ENCODE measurements around the gene LZTR1.
A peak's percentile ranks its signal among the peaks of the same experiment; 100 is the strongest.
"Not testable (repeated sequence)": the region's sequence is repeated elsewhere in the genome, so short reads cannot be mapped to it uniquely, and the experiment has no call there.

Gene LZTR1

DNA sequence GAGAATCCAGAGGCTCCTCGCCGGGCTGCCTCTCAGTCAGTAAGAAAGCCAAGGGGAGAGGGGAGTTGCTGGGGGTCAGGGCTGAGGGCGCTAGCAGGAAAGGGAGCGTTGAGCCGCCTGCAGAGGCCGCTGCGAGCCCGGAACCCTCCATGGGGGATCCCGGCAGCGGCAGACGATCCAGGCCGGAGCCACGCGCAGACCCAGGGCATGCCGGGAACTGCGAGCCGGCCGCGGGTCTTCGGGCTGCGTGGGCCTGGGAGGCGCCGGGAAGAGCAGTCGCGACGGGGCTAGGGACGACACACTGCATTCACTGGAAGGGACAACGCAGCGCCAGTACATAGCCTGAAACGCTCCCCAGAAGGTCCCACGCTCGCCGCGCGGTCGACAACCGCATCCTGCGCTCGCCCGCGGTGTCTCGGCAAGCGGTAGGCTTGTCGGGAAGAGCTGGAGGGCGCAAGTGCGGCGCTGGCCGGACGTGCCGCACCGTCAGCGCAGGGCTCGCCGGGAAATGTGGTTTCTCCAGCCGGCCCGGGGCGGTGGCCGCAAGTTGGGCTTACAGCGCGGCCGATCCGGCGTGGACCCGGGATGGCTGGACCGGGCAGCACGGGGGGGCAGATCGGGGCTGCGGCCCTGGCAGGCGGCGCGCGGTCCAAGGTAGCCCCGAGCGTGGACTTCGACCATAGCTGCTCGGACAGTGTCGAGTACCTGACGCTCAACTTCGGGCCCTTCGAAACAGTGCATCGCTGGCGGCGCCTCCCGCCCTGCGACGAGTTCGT is at the start of gene LZTR1:
TSS of gene LZTR1 (plus strand) at position 511 of the 776 bp plus-strand sequence. CDS start at position 586, 75 bp downstream.
- Histone ChIP-seq H3K9ac (ENCODE audit: low read length) (peak within 1 kb of the TSS; percentile 97), H3K4me1 (ENCODE audit: control insufficient read depth, insufficient read depth, low read length) (peaks cover 16% of the 10 kb centered on the region), H3K27ac (ENCODE audit: low read depth, low read length) (peak within 1 kb of the TSS; percentile 83; the same call in 1 of the 2 replicates), H3K27me3 (ENCODE audit: control insufficient read depth, insufficient read depth, low read length) (peaks cover 33% of the 10 kb centered on the region), H3K9me3 (ENCODE audit: control insufficient read depth, insufficient read depth, low read depth, low read length) (peaks cover 12% of the 10 kb centered on the region), H3K4me3 (ENCODE audit: low read depth, low read length) (peak within 1 kb of the TSS; percentile 89), H3K36me3 (ENCODE audit: control insufficient read depth, insufficient read depth, low read length) (peaks cover 15% of the 10 kb centered on the region; the same call in 1 of the 2 replicates)

DNA sequence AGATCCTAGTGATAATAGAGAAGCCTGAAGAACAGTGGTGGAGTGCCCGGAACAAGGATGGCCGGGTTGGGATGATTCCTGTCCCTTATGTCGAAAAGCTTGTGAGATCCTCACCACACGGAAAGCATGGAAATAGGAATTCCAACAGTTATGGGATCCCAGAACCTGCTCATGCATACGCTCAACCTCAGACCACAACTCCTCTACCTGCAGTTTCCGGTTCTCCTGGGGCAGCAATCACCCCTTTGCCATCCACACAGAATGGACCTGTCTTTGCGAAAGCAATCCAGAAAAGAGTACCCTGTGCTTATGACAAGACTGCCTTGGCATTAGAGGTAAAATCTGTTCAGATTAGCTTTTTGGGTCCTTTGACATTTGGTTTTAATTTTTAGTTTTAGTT is 48.2 kb upstream of the LZTR1 start:
- Histone ChIP-seq H3K4me1 (ENCODE audit: control insufficient read depth, insufficient read depth, low read length) (0 out of 2 replicates have a peak, but pooled peaks cover 3% of the 10 kb centered on the region), H3K4me3 (ENCODE audit: low read depth, low read length) (no peak overlapping the region), H3K36me3 (ENCODE audit: control insufficient read depth, insufficient read depth, low read length) (peaks cover 50% of the 10 kb centered on the region), H3K9me3 (ENCODE audit: control insufficient read depth, insufficient read depth, low read depth, low read length) (no peaks in the 10 kb centered on the region), H3K27ac (ENCODE audit: low read depth, low read length) (no peak overlapping the region), H3K27me3 (ENCODE audit: control insufficient read depth, insufficient read depth, low read length) (no peaks in the 10 kb centered on the region), H3K9ac (ENCODE audit: low read length) (no peak overlapping the region)

DNA sequence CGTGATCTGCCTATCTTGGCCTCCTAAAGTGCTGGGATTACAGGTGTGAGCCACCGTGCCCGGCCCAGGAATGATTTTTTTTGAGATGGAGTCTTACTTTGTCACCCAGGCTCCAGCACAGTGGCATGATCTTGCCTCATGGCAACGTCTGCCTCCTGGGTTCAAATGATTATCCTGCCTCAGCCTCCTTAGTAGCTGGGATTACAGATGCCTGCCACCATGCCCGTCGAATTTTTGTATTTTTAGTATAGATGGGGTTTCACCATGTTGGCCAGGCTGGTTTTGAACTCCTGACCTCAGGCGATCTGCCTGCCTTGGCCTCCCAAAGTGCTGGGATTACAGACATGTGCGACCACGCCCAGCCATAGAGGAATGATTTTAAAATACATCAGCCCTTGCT is 47.0 kb upstream of the LZTR1 start:
- H3K9me3 ChIP-seq (ENCODE audit: control insufficient read depth, insufficient read depth, low read depth, low read length); H3K27ac ChIP-seq (ENCODE audit: low read depth, low read length); H3K9ac ChIP-seq (ENCODE audit: low read length); H3K4me3 ChIP-seq (ENCODE audit: low read depth, low read length); H3K27me3 ChIP-seq (ENCODE audit: control insufficient read depth, insufficient read depth, low read length); H3K4me1 ChIP-seq (ENCODE audit: control insufficient read depth, insufficient read depth, low read length): not testable (repeated sequence)
- H3K36me3 ChIP-seq (ENCODE audit: control insufficient read depth, insufficient read depth, low read length): peaks cover 48% of the 10 kb centered on the region

DNA sequence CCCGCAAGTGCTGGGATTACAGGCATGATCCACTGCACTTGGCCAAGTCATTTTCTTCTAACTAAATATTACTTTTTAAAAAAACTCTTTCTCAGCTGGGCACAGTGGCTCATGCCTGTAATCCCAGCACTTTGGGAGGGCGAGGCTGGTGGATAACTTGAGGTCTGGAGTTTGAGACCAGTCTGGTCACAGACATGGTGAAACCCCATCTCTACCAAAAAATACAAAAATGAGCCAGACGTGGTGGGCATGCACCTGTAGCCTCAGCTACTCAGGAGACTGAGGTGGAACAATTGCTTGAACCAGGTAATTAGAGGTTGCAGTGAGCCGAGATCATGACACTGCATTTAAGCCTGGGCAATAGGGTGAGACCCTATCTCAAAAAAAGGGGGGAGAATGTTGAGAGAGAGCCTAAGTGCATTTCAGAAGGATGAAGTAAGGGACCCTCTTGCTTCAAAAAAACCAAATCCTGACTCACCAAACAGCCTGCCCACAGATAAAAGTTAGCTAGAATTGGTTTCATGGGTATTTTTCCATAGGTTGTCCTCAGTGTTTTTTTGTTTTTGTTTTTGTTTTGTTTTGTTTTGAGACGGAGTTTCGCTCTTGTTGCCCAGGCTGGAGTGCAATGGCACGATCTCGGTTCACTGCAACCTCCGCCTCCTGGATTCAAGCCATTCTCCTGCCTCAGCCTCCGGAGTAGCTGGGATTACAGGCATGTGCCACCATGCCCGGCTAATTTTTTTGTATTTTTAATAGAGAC is 46.1 kb upstream of the LZTR1 start:
- not testable (repeated sequence) for H3K9ac ChIP-seq (ENCODE audit: low read length); H3K4me3 ChIP-seq (ENCODE audit: low read depth, low read length); H3K27ac ChIP-seq (ENCODE audit: low read depth, low read length); H3K4me1 ChIP-seq (ENCODE audit: control insufficient read depth, insufficient read depth, low read length); H3K27me3 ChIP-seq (ENCODE audit: control insufficient read depth, insufficient read depth, low read length); H3K9me3 ChIP-seq (ENCODE audit: control insufficient read depth, insufficient read depth, low read depth, low read length)
- peaks cover 54% of the 10 kb centered on the region for H3K36me3 ChIP-seq (ENCODE audit: control insufficient read depth, insufficient read depth, low read length)

DNA sequence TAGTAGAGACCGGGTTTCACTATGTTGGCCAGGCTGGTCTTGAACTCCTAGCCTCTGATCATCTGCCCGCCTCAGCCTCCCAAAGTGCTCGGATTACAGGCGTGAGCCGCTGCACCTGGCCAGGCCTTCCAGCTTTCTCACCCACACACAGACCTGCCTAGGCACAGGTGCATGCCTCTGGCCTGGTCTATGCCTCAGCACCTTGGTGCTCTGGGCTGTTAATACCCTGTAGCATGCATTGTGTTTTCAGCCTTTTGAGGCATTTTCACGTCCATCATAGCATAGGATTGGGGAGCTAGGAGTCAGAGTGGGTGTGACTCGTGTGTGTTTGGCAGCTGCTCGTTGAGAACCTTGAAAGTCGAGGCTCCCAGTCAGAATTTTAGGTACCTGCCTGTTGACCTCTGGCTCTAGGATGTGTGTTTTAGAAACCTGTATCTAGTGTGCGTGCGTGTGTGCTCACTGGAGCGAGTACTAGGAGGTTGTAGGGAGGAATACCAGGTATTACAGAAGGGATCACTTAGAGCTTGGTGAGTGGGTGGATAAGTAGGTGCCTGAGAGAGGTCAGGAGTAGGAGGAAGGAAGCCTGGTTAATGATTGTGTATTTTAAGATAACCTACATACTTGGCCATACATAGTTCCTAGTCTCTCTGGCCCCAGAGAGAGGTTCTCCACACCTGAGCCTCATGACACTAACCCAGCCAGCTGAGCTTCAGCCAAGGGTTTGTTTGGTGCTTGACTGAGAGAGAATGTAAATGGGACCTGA is 44.9 kb upstream of the LZTR1 start:
- H3K27ac ChIP-seq (ENCODE audit: low read depth, low read length): no peak overlapping the region
- H3K36me3 ChIP-seq (ENCODE audit: control insufficient read depth, insufficient read depth, low read length): peaks cover 58% of the 10 kb centered on the region
- H3K4me1 ChIP-seq (ENCODE audit: control insufficient read depth, insufficient read depth, low read length): 0 out of 2 replicates have a peak, but pooled peaks cover 3% of the 10 kb centered on the region
- H3K27me3 ChIP-seq (ENCODE audit: control insufficient read depth, insufficient read depth, low read length): no peaks in the 10 kb centered on the region
- H3K4me3 ChIP-seq (ENCODE audit: low read depth, low read length): no peak overlapping the region
- H3K9me3 ChIP-seq (ENCODE audit: control insufficient read depth, insufficient read depth, low read depth, low read length): no peaks in the 10 kb centered on the region
- H3K9ac ChIP-seq (ENCODE audit: low read length): no peak overlapping the region

DNA sequence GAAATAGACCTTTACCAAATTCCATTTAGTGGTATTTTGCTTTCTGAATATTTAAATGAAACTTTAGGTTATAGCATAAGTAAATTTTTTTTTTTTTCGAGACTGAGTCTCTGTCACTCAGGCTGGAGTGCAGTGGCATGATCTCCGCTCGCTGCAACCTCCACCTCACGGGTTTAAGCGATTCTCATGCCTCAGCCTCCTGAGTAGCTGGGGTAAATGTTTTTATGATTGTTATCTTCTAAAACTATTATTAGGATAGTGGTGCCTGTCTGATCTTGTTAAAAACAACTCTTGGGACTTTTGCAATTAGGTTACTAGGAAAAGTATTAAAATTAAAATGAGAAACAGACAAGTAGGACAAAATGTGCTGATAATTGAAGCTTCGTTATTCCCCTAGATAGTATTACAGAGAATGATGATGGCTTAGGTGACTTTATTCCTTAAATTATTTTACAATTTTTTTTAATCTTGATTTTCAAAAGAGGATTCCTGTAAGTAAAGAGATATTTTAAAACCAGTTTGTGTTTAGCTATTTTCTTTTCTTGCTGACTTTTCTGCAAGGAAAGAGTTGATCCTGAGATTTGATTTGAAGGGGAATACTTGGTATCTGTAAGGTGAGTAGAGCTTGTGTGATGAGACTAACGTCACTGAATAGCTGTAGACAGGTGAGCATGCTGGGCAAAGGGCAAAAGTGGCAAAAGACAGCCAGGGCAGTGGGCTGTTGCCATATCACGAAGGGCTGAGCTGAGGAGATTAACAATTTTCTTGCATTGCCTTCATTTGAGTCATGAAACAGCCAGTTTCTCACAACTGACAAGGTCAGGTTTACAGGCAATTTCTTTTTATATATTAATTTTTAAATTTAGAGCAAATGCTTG is 44.1 kb upstream of the LZTR1 start:
- Histone ChIP-seq H3K4me1 (ENCODE audit: control insufficient read depth, insufficient read depth, low read length) (0 out of 2 replicates have a peak, but pooled peaks cover 3% of the 10 kb centered on the region), H3K27me3 (ENCODE audit: control insufficient read depth, insufficient read depth, low read length) (no peaks in the 10 kb centered on the region), H3K36me3 (ENCODE audit: control insufficient read depth, insufficient read depth, low read length) (peaks cover 55% of the 10 kb centered on the region), H3K4me3 (ENCODE audit: low read depth, low read length) (no peak overlapping the region), H3K27ac (ENCODE audit: low read depth, low read length) (no peak overlapping the region), H3K9ac (ENCODE audit: low read length) (no peak overlapping the region), H3K9me3 (ENCODE audit: control insufficient read depth, insufficient read depth, low read depth, low read length) (no peaks in the 10 kb centered on the region)

DNA sequence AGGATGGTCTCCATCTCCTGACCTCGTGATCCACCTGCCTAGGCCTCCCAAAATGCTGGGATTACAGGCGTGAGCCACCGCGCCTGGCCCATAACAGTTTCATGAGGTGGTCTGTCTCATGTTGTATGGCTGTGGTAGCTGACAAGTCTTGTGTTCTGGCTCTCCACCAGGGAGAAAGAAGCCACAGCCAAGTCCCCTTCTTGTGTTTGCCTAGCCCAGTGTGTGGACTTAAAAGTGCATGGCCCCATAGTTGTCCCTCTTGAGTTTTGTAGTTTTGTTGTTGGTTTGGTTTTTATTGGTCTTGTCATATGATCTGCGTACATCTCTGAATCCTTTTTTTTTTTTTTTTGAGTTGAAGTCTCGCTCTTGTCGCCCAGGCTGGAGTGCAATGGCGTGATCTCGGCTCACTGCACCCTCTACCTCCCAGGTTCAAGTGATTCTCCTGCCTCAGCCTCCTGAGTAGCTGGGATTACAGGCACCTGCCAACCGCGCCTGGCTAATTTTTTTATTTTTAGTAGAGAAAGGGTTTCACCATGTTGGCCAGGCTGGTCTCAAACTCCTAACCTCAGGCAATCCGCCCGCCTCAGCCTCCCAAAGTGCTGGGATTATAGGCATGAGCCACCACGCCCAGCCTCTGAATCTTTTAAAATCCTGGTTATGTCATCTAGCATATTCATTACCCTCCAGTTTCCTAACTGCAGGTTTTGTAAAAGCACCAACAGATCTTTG is 42.5 kb upstream of the LZTR1 start:
- not testable (repeated sequence) for H3K9ac ChIP-seq (ENCODE audit: low read length); H3K9me3 ChIP-seq (ENCODE audit: control insufficient read depth, insufficient read depth, low read depth, low read length); H3K4me3 ChIP-seq (ENCODE audit: low read depth, low read length); H3K27me3 ChIP-seq (ENCODE audit: control insufficient read depth, insufficient read depth, low read length); H3K4me1 ChIP-seq (ENCODE audit: control insufficient read depth, insufficient read depth, low read length); H3K27ac ChIP-seq (ENCODE audit: low read depth, low read length)
- H3K36me3 ChIP-seq (ENCODE audit: control insufficient read depth, insufficient read depth, low read length): peaks cover 46% of the 10 kb centered on the region

DNA sequence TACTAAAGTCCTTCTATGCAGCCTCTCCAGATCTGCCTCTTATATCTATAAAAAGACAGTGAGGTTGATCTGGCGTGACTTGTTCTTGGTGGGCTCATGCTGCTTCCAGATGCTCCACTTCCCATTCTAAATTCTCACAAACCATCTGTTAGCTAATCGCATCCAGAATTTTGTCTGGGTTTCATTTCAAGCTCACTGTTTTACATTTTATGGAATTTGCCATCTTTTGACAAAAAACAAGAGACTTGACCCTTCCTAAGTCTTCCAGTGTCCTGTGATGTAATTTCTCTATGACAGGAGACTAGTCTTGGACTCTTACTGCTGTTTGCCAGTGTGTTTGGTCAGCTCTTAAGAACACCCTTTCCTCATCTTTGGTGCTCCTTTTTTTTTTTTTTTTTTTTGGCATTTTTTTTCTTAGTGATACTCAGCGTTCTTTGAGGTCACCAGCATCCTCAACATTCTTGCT is 41.9 kb upstream of the LZTR1 start:
- Histone ChIP-seq H3K4me3 (ENCODE audit: low read depth, low read length) (no peak overlapping the region), H3K27me3 (ENCODE audit: control insufficient read depth, insufficient read depth, low read length) (no peaks in the 10 kb centered on the region), H3K4me1 (ENCODE audit: control insufficient read depth, insufficient read depth, low read length) (0 out of 2 replicates have a peak, but pooled peaks cover 3% of the 10 kb centered on the region), H3K9me3 (ENCODE audit: control insufficient read depth, insufficient read depth, low read depth, low read length) (no peaks in the 10 kb centered on the region), H3K9ac (ENCODE audit: low read length) (no peak overlapping the region), H3K27ac (ENCODE audit: low read depth, low read length) (no peak overlapping the region), H3K36me3 (ENCODE audit: control insufficient read depth, insufficient read depth, low read length) (peaks cover 41% of the 10 kb centered on the region)

DNA sequence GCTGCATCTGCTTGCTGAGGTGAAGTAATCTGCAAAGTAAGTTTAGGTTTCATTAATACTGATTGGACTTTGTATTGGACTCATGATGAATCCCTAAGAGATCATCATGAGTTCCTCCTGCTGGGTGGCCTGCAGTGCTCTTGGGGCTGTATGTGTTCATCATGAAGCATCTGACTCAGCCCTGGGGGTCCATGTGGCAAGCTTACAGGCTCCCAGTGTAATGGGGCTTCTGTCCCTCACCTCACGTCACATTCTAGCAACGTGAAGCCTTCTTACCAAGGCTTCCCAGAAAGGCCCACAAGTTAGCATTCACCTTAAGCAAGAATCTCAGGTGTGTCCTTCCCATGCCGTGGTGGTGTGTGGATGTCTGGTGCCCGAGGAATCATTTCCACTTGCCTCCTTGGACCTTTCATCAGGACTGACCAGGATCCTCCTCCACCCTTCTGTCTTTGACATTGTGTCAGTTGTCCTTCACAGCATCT is 41.2 kb upstream of the LZTR1 start:
- no peak overlapping the region for H3K9ac ChIP-seq (ENCODE audit: low read length)
- no peaks in the 10 kb centered on the region for H3K9me3 ChIP-seq (ENCODE audit: control insufficient read depth, insufficient read depth, low read depth, low read length)
- H3K27ac ChIP-seq (ENCODE audit: low read depth, low read length): no peak overlapping the region
- peaks cover 36% of the 10 kb centered on the region for H3K36me3 ChIP-seq (ENCODE audit: control insufficient read depth, insufficient read depth, low read length)
- H3K27me3 ChIP-seq (ENCODE audit: control insufficient read depth, insufficient read depth, low read length): no peaks in the 10 kb centered on the region
- H3K4me3 ChIP-seq (ENCODE audit: low read depth, low read length): no peak overlapping the region
- 0 out of 2 replicates have a peak, but pooled peaks cover 3% of the 10 kb centered on the region for H3K4me1 ChIP-seq (ENCODE audit: control insufficient read depth, insufficient read depth, low read length)

Data from HUES6 (cell line).